HL-60 (cell line): ENCODE data around the gene XRCC4.

Source experiments
- CTCF ChIP-seq: IDR thresholded peaks from one replicate; pipeline ENCODE4 v1.5.1; 2011; ENCODE audit warnings: low read length, control low read depth, inconsistent platforms; ENCODE audit not compliant: insufficient read depth
- GABPA ChIP-seq: IDR thresholded peaks from 2 replicates; pipeline ENCODE4 v1.6.1; 2012; ENCODE audit warnings: low read depth
- POLR2AphosphoS5 ChIP-seq: IDR thresholded peaks from 2 replicates; pipeline ENCODE4 v1.6.1; 2012; ENCODE audit warnings: low read depth
- REST ChIP-seq: IDR thresholded peaks from 2 replicates; pipeline ENCODE4 v1.6.1; 2012; ENCODE audit warnings: low read depth; ENCODE audit not compliant: insufficient replicate concordance

GRCh38 chr5:83313436-83313835 lies 236.1 kb downstream of the XRCC4 start:
- TF ChIP-seq CTCF (no peak), POLR2AphosphoS5 (no peak), GABPA (no peak), REST (no peak)
